ENCODE data around the gene SOX15. TPM values are rescaled to one million over a fixed set of nuclear protein-coding genes. Genes with fewer than 3 reads are reported as not detected.
"Not testable (repeated sequence)": the region's sequence is repeated elsewhere in the genome, so short reads cannot be mapped to it uniquely, and the experiment has no call there.

SOX15 gene
- total and polyA plus RNA-seq, 4 donors: 0.68 to 1.1 (median 0.86) TPM; not detected in 1

DNA sequence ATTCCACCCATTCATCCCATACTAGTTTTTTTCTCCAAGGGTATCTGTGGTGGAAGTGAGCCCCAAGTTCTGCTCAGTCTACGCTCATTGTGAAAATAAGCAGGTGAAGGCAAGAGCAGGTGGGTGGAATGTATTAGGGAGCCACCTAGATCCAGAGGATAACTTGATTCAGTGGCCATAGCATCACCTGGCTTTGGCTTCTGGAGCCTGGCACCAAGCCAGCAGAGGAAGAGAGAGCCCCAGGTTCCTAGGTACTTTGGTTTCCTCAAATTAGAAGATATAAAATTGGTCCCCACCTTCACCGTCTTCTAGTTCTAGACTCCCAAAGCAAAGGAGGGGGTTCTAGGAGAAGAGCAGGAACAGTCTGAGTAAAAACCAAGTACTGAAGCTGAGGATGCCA lies 20.7 kb upstream of the SOX15 start:
- no peak overlapping the region for H3K4me3 ChIP-seq
- ATAC-seq (ENCODE audit: insufficient read depth, low FRiP score) (no peak), DNase-seq (no peak)
- no peaks in the 10 kb centered on the region for H3K9me3 ChIP-seq (ENCODE audit: control insufficient read depth in 4 of 4, insufficient read depth in 3 of 4, low read length in 3 of 4)
- H3K9ac ChIP-seq (ENCODE audit: insufficient read depth in 1 of 2, low read length in 2 of 2): peak overlapping the region in 1 of 2 donors; percentile 28
- peak overlapping the region in 1 of 2 donors; percentile 12 for H3K27ac ChIP-seq (ENCODE audit: low read depth in 1 of 2, low read length in 1 of 2)
- H3K27me3 ChIP-seq (ENCODE audit: control insufficient read depth in 3 of 3, insufficient read depth in 3 of 3, low read length in 2 of 3): no peaks in the 10 kb centered on the region
- H3K4me1 ChIP-seq (ENCODE audit: control insufficient read depth in 5 of 5, insufficient read depth in 5 of 5, low read length in 5 of 5): peaks cover 6 to 23% (median 19%) of the 10 kb centered on the region in 5 donors
- H3K36me3 ChIP-seq (ENCODE audit: control insufficient read depth in 4 of 4, insufficient read depth in 4 of 4, low read length in 4 of 4): peaks cover 0 to 20% (median 5%) of the 10 kb centered on the region in 4 donors
- WGBS, 2 donors: 93 to 100% methylated on average over 2 of the region's 2 CpGs
- TF ChIP-seq, protein P1, sequence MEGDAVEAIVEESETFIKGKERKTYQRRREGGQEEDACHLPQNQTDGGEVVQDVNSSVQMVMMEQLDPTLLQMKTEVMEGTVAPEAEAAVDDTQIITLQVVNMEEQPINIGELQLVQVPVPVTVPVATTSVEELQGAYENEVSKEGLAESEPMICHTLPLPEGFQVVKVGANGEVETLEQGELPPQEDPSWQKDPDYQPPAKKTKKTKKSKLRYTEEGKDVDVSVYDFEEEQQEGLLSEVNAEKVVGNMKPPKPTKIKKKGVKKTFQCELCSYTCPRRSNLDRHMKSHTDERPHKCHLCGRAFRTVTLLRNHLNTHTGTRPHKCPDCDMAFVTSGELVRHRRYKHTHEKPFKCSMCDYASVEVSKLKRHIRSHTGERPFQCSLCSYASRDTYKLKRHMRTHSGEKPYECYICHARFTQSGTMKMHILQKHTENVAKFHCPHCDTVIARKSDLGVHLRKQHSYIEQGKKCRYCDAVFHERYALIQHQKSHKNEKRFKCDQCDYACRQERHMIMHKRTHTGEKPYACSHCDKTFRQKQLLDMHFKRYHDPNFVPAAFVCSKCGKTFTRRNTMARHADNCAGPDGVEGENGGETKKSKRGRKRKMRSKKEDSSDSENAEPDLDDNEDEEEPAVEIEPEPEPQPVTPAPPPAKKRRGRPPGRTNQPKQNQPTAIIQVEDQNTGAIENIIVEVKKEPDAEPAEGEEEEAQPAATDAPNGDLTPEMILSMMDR (IDR thresholded peaks at IDR 0.05; ENCODE audit: control extremely low read depth, extremely low read depth): no peak

DNA sequence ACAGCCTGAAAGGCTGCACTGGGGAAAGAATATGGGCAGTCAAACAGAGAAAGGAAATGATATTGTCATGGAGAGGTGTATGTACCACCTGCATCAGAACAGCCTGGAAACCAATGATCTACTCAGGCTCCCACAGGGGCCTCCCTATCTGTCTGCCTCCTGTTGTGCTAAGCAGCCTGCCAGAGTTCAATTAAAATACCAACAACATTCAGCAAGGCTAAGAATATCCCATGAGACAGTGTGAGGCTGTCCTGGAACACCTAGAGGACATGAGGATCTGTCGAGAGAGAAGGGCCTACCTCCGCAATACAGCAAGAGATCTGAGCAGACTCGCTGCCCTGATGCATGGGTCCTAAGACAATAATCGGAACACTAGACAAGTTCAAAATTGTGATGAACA lies 16.4 kb upstream of the SOX15 start:
- no peaks in the 10 kb centered on the region for H3K9me3 ChIP-seq (ENCODE audit: control insufficient read depth in 4 of 4, insufficient read depth in 3 of 4, low read length in 3 of 4)
- peak overlapping the region in 1 of 2 donors; percentile 91 for H3K27ac ChIP-seq (ENCODE audit: low read depth in 1 of 2, low read length in 1 of 2)
- peaks cover 11 to 34% (median 25%) of the 10 kb centered on the region in 4 donors for H3K36me3 ChIP-seq (ENCODE audit: control insufficient read depth in 4 of 4, insufficient read depth in 4 of 4, low read length in 4 of 4)
- H3K4me3 ChIP-seq: no peak overlapping the region
- 96% methylated on average over 4 of the region's 4 CpGs for WGBS, 2 donors
- DNase-seq: no peak
- TF ChIP-seq, protein P1 (IDR thresholded peaks at IDR 0.05; ENCODE audit: control extremely low read depth, extremely low read depth): no peak
- H3K4me1 ChIP-seq (ENCODE audit: control insufficient read depth in 5 of 5, insufficient read depth in 5 of 5, low read length in 5 of 5): peaks cover 0 to 9% (median 0%) of the 10 kb centered on the region in 5 donors
- ATAC-seq (ENCODE audit: insufficient read depth, low FRiP score): no peak
- no peaks in the 10 kb centered on the region for H3K27me3 ChIP-seq (ENCODE audit: control insufficient read depth in 3 of 3, insufficient read depth in 3 of 3, low read length in 2 of 3)
- H3K9ac ChIP-seq (ENCODE audit: insufficient read depth in 1 of 2, low read length in 2 of 2): no peak overlapping the region

DNA sequence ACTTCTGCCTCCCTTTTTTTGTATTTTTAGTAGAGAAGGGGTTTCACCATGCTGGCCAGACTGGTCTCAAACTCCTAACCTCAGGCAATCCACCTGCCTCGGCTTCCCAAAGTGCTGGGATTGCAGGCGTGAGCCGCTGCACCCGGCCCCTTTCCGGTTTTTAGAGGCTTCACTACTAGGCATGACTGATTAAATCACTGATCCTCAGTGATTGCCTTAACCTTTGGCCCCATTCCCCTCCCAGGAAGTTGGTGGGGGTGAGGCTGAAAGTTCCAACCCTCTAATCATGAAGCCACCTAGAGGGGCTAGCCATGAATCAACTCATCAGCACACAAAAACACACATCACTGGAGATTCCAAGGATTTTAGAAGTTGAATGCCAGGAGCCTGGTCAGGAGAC lies 7.7 kb upstream of the SOX15 start:
- not testable (repeated sequence) for H3K9ac ChIP-seq (ENCODE audit: insufficient read depth in 1 of 2, low read length in 2 of 2); DNase-seq; H3K27me3 ChIP-seq (ENCODE audit: control insufficient read depth in 3 of 3, insufficient read depth in 3 of 3, low read length in 2 of 3); H3K27ac ChIP-seq (ENCODE audit: low read depth in 1 of 2, low read length in 1 of 2); H3K4me1 ChIP-seq (ENCODE audit: control insufficient read depth in 5 of 5, insufficient read depth in 5 of 5, low read length in 5 of 5); ATAC-seq (ENCODE audit: insufficient read depth, low FRiP score); H3K4me3 ChIP-seq; H3K9me3 ChIP-seq (ENCODE audit: control insufficient read depth in 4 of 4, insufficient read depth in 3 of 4, low read length in 3 of 4)
- H3K36me3 ChIP-seq (ENCODE audit: control insufficient read depth in 4 of 4, insufficient read depth in 4 of 4, low read length in 4 of 4): peaks cover 46 to 54% (median 49%) of the 10 kb centered on the region in 4 donors
- 87 to 98% methylated on average over 5 of the region's 5 CpGs for WGBS, 2 donors

DNA sequence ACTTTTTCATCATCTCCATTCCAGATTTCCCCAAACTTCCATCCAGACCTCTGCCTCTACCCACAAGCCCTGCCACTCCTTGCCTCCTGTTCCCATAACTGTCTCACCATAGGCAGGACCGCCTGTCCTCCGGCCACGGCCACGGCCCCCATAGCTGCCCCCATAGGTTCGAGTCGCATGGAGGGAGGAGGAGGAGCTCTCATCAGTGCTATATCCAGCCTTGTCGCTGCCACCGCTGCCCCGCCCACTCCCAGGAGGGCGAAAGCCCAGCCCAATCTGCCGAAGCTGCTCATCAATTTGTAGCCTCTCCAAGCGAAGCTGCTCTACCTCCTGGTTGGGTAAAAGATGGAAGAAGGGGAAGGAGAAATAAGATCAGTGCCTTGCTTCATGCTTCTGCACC lies 3.4 kb upstream of the SOX15 start:
- DNase-seq: no peak
- no peak overlapping the region for H3K9ac ChIP-seq (ENCODE audit: insufficient read depth in 1 of 2, low read length in 2 of 2)
- peaks cover 0 to 7% (median 6%) of the 10 kb centered on the region in 5 donors for H3K4me1 ChIP-seq (ENCODE audit: control insufficient read depth in 5 of 5, insufficient read depth in 5 of 5, low read length in 5 of 5)
- TF ChIP-seq, protein P1 (IDR thresholded peaks at IDR 0.05; ENCODE audit: control extremely low read depth, extremely low read depth): no peak
- no peaks in the 10 kb centered on the region for H3K27me3 ChIP-seq (ENCODE audit: control insufficient read depth in 3 of 3, insufficient read depth in 3 of 3, low read length in 2 of 3)
- H3K9me3 ChIP-seq (ENCODE audit: control insufficient read depth in 4 of 4, insufficient read depth in 3 of 4, low read length in 3 of 4): no peaks in the 10 kb centered on the region
- WGBS, 2 donors: 92% methylated on average over 12 of the region's 12 CpGs
- no peak overlapping the region for H3K4me3 ChIP-seq
- H3K36me3 ChIP-seq (ENCODE audit: control insufficient read depth in 4 of 4, insufficient read depth in 4 of 4, low read length in 4 of 4): peaks cover 37 to 52% (median 46%) of the 10 kb centered on the region in 4 donors
- no peak overlapping the region for H3K27ac ChIP-seq (ENCODE audit: low read depth in 1 of 2, low read length in 1 of 2)
- ATAC-seq (ENCODE audit: insufficient read depth, low FRiP score): no peak

Data from lung (tissue), 12 donors.